ENCODE data around the gene PGAM5.

The PGAM5 gene

DNA sequence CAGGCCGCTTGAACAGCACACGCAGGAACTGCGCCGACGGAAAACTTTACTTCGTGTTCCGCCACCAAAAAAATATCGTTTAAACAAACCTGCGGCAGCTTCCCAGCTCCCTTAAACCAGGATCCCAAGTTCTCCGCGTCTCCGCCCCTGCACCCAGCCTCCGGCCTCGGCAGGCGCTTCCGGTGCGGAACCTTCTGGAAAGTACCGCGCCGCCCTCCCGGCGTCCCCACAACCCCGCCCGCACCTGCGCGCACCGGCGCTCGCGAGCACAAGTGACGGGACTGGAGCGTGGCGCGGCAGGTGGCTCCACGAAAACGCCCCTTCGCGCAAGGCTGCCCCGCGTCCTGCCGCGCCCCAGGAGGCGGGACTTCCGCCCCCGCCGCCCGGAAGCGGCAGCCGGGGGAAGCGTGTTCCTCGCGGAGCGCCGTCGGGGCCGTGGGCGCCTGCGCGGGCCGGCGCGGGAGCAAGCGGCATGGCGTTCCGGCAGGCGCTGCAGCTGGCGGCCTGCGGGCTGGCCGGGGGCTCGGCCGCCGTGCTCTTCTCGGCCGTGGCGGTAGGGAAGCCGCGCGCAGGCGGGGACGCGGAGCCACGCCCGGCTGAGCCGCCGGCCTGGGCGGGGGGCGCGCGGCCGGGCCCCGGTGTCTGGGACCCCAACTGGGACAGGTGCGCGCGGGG, at the start of gene PGAM5:
Gene PGAM5 (plus strand): TSS at position 438 of the 675 bp plus-strand sequence. CDS start 35 bp downstream, at position 473.
- DNase-seq = peak; percentile 76

DNA sequence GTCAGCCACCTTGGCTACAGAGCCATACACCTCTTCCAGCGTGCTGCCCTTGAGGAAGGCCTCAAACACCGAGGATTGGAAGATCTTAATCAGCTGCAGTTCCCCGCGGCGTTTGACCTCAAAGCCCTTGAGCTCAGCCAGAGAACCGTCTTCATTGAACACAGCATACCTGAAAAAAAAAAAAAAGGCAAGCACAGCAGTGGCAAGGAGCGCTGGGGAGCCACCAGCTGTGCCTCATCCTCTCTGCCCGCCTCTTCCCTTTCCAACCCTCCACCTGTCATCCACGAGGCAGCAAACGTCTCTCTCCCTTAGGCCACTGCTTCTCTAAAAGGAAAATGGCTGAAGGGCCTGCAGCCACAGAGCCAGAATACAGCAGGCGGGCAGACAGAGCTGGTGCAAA, 49.6 kb upstream of the PGAM5 start:
- DNase-seq = no peak

DNA sequence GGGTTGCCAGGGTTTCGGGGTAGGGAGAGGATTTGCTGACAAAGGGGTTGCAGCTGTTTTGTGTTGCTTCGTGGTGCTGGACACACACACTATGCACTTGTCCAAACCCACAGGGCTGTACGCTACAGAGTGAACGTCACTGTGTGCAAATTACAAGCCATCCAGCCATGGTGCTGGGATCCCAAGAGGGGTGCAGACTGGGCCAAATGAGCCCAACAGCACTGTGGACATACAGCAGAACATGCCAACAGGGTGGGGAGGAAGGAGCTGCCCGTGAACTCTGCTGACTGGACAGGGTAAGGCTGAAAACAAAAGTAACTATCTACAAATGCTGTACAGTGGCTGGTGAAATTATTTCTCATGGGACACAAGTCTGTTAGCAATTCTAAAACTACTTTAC, 48.7 kb upstream of the PGAM5 start:
- DNase-seq = no peak

GRCh38 chr12:132662901-132663755, 47.5 kb upstream of the PGAM5 start:
- DNase-seq = no peak

- no peak for DNase-seq
These were observed 46.2 kb upstream of the PGAM5 start for GRCh38 chr12:132664206-132665148.

DNA sequence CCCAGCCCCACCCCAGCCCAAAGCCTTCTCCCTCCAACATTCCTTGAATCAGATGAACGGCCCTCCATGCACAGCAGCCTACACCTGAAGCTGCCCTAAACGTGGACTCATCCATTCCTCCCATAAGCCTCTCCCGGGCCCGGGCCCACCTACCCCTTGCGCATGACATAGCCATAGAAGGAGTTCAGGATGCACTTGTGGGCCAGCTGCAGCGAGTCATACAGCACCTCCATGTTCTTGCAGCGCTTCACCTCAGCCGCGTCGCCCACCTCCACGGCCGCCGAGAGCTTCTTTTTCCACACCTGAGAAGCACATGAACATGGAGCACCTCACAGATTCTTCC, 45.5 kb upstream of the PGAM5 start:
- DNase-seq = no peak

DNA sequence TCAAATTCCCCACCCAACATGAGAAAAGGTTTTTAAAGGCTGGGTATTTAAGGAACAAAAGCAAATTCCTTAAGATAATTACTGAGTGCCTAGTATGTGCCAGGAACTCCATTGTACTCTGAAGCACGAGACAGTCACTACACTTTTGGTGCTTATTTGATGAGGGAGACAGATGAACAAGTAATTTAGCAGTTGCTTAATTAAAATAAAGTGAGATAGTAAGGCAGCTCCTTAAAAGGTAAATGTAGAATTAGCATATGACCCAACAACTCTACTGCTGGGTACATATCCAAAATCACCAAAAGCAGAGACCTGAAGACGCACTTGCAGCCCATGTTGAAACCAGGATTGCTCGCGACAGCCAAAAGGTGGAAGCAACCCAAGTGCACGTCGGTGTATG, 44.8 kb upstream of the PGAM5 start:
- DNase-seq = no peak

DNA sequence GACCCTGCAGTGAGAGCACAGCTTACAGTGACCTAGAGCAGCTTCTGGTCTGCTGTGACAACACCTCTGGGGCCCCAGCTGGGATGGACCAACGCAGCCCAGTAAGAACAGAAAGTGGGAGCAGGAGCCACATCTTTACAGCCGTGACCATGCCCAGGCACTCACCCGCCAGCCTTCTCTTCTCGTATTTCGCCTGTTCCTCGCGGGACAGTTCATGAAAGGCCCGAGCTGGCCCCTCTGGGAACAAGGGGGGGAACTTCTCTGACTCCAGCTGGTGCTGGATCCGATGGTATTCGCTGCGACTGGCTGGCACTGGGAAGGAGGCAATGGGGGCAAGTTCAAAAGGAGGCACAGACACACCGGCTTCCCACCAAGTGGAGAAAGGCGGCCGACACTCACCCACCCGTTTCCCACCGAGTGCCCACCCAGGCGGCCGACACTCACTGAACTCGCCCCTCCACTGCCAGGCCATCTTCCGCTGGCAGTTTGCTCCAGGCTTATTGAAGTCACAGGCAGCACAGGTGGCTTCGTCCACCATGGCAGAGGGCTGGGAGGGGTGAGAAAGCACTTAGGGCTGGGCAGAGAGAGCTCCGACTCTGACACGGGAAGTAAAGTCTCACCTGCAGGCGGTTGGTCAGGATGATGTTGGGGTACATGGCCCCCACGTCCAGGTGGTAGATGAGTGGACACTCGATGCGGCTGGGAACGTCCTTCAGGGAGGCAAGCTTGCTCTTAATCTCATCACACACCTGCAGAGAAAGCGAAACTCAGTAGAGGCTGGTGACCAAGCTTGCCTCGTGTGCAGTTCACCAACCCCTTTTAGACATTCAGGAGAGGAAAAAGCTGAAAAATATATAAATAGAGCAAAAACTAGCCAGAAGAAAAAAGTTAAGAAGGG, 42.2 kb upstream of the PGAM5 start:
- DNase-seq = no peak

DNA sequence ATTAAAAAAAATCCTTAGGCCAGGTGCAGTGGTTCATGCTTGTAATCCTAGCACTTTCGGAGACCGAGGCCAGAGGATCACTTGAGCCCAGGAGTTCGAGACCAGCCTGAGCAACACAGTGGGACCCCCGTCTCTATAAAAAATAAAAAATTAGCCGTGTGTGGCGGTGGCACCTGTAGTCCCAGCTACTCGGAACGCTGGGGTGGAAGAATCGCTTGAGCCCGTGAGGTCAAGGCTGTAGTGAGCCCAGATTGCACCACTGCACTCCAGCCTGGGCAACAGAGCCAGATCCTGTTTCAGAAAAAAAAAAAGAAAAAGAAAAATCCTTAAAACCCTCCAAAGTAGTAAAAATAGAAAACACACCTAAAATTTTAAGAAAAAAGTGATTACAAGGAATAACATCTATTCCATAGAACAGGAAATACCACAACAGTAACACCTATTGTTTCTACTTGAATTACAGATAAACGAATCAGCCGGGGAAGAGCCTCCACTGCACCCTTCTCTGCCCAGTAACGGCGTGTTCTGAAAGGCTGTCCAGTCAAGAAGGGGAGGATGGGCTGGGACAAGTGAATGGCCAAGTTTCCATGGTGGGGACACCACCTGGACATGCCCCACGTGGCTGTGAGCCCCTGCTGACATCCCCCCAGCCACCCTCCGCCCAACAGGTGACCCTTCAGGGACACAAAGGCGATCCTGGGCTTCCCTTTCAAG, 41.3 kb upstream of the PGAM5 start:
- no peak for DNase-seq

DNA sequence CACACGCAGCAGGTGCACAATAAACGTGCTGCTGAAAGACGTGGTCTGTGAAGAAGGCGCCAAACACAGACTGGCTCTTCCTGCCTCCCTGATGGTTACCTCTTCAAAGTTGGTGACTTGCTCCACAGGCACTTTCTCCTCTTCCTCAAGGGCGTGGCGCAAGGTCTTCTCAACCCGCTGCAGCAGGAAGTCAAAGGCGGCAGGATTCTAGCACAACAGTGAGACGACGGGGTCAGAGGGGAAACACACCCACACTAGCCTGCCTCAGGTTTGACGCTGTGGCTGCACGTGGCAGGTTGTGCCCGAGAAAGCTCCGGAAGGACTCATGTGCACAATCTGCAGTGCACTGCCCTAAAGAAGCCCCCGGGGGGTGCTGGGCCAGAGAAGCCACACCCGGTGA, 38.5 kb upstream of the PGAM5 start:
- no peak for DNase-seq

GRCh38 chr12:132672678-132673077, 38.0 kb upstream of the PGAM5 start:
- DNase-seq = no peak

GRCh38 chr12:132673288-132674179, 37.1 kb upstream of the PGAM5 start:
- no peak for DNase-seq

- no peak for DNase-seq
These were observed 36.1 kb upstream of the PGAM5 start for GRCh38 chr12:132674561-132674960.

DNA sequence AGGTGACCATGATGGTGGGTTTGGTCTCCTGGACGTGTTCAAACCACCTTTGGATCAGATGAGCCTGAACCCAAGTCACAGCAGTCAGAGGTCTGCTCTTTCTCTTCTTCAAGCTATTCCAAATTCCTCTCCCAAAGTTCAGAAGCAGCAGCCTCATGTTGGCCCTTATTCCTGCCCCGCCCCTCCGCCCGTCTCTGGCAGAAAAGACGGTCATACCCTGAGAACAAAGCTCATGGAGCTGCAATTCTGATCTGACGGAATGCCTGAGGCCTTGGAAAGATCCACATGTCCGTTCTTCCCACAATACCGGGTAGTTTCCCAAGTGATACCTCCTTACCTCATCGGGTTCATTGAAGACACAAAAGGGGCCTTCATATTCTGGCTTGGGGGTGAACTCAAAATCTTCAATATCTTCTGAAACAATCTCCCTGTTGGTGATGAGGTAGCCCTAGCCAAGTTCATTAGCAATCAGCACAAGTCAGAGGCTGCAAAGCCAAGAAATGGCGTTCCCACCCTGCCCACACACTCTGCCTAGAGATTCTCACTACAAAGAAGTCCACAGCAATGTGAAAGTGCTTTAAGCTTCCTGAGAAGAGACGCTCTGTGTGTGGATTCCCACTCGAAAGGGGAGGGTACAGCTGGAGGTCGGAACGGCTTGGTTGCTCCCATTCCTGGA, 34.7 kb upstream of the PGAM5 start:
- no peak for DNase-seq

- DNase-seq = no peak
These were observed 33.1 kb upstream of the PGAM5 start for GRCh38 chr12:132677492-132677891.

DNA sequence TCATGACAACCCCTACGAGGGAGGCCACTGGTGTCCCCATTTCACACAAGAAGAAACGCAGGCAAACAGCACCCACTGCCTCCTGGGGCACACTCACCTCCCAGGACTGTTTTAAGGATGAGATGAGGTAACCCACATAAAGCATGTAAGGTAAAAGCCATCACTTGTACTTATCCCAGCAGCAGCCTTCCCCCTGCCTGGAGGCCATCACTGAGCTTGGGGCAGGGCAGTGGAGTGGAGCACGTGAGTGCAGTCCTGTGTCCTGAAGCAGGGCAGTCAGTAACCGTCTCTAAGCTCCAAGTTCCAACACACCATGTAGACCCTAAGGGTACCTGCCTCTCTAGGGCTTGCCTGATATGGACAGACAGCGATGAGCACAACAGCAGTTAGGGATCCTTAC, 25.2 kb upstream of the PGAM5 start:
- DNase-seq = no peak

GRCh38 chr12:132686825-132687210, 23.8 kb upstream of the PGAM5 start:
- no peak for DNase-seq

DNA sequence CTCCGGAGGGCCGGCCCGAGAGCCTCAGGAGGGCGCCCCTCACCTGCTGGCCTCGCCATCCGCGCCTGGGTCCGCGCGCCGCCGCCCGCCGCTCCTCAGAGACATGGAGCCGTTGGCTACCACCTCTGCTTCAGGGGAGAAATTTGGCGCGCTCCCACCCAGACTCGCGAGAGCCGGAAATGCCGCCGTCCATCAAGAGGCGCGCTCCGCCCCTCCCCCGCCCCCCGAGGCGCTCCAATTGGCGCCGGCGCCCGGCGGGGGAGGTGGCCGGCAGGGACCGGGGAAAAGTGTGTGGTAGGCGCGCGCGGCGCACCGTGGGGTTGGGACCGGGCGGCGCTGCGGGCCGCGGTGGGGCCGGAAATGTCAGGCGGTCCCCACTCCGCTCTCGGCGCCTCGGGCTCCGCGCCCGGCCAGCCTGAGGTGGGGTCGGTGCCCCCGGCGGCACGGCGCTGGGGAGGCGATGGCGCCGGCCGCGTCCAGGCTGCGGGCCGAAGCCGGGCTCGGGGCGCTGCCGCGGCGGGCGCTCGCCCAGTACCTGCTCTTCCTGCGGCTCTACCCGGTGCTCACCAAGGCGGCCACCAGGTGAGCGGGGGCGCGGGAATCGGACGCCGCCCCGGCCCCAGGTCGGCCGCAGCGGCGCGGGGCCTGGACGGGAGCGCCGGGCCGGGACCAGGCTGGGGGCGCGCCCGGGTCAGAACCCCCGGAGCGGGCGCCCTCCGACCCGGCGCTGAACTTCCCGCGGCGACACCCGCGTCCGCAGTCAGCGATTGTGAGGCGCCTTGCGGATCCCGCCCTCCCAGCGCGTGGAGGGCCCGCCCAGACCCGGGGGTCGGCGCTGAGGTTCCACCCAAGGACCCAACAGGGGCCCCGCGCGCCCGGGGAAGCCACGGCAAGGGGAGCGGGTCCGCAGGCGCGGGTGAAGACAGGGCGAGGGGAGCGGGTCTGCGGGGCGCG, 23.2 kb upstream of the PGAM5 start, which contains the start of the genes POLE and PXMP2:
Gene POLE (minus strand): TSS at position 132 of the 954 bp plus-strand sequence. CDS start 27 bp downstream, at position 105.
Gene PXMP2 (plus strand): TSS at position 377 of the 954 bp plus-strand sequence. CDS start 84 bp downstream, at position 461.
- peak; percentile 95 for DNase-seq

All from SHP77 treated with DMSO at 0.1 percent for 48 hours (cell line).